ENCODE measurements around the gene PROP1.
A peak's percentile ranks its signal among the peaks of the same experiment; 100 is the strongest.
"Not testable (repeated sequence)": the region's sequence is repeated elsewhere in the genome, so short reads cannot be mapped to it uniquely, and the experiment has no call there.

The PROP1 gene

DNA sequence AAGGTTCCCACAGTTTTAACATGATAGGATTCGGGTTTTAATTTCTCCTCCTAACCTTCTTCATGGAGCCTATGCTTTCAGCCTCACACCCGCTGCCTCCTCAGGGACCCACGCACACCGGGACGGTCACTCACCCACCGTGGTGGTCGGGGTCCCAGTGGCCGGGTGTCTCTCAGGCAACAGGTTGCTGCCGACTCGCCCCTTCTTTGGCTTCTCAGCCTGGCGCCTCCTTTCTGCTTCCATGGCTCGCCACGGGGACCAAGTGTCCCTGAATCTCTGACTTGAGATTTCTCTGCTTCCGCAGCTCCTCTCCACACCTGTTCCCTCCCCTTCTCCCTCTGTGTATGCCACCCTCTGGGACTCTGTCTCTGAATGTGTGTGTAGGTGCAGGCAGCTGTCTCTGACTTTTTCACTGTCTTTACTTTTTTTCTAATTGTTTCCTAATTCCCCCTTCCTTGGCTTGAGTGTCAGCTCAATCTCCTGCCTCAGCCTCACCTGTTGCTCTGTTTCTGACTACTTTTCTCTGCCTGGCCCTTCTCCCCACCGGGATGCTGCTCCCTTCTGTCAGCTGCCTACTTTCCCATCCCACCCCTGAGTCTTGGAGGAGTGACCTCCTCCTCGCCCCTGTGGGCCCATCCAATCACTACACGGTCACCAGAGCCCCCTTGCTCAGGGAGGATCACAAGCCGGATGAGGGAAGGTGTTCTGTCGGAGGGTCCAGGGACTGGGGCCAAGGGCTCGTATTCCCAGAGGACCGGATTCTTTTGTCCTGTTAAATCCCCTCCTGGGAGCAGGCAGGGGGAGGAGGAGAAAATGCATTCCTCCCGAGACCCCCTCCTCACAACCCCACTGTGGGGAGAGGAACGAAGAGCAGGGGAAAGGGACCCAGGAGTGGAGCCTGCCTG lies at the start of gene PROP1:
Gene PROP1, minus strand, starts transcription at position 552 of the 905 bp plus-strand sequence. Its CDS starts 309 bp downstream, at position 243.
- no peak for DNase-seq (ENCODE audit: low read depth, low spot score)

GRCh38 chr5:178019379-178020030 lies 23.5 kb upstream of the PROP1 start:
- DNase-seq (ENCODE audit: low read depth, low spot score): not testable (repeated sequence)

DNA sequence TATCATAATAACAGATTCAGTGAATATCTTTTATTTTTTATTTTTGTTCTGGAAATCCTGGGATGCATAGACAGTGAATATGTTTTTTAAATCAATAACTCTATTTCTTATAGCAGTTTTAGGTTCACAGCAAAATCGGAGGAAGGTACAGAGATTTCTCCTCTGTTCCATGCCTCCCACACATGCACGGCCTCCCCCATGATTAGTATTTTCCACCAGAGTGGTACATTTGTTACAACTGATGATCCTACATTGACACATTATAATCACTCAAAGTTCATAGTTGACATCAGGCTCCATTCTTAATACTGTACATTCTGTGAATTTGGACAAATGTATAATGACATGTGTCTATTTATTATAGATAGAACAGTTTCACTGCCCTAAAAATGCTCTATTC lies 16.7 kb upstream of the PROP1 start:
- not testable (repeated sequence) for DNase-seq (ENCODE audit: low read depth, low spot score)

DNA sequence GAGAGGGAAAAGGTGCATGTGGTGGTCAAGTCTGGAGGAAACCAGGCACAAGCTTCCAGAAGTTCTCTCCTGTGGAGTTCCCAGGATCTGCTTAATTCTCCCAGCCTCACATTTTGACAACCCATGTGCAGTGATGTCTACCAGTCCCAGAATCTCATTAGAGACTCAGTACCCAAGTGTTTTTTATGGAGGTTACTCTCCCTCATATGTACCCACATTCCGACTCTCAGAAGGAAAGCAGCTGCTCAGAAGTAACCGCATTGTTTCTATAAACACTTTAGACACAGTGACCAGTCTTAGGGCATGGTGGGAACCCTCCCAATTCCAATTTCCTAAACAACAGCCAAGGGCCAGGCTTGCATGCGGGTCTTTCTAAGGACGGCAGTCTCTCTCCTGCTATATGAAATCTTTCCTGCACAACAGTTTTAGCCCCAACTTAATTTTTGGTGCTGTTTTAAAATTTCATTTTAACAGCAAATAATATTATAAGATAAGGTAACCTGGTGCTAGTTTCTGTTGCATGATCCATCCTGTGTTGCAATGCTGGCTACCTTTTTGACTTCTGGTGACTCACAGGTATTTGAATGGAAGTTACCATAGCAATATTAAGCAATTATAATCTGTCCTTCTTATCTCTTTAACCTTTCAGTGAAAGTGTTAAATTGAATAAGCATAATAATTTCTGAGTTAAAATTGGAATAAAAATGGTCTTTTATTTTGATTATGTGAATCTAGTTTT lies 15.9 kb upstream of the PROP1 start:
- not testable (repeated sequence) for DNase-seq (ENCODE audit: low read depth, low spot score)

- not testable (repeated sequence) for DNase-seq (ENCODE audit: low read depth, low spot score)
Observed at GRCh38 chr5:178007272-178007671, 11.2 kb upstream of the PROP1 start.

DNA sequence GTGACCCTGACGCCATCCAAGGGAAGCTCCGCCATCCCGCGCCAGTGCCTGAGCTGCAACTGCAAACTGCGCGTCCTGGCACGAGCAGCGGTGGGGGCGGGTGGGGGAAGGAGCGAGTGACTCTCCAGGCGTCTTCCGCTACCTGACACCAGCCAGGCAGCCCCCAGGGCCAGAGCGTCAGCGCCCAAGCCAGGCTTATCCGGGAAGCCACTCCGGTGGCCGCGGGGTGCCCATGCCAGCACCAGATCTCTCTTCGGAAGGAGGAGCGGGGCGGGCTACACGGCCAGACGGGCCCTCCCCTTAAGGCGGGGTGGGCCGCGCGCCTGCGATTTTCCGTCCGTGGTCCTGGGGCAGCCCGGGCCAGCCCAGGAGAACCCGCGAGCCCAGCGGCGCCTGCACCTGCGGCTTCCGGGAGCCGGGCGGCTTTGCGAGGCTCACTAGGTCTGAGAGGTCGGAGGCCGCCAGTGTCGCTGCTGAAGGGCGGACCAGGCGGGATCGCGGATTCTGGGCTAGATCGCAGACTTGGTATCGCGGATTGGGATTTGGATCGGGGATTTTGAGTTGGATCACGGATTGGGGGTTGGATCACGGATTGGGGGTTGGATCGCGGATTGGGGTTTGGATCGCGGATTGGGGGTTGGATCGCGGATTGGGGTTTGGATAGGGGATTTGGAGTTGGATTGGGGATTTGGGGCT lies 10.6 kb upstream of the PROP1 start:
- not testable (repeated sequence) for DNase-seq (ENCODE audit: low read depth, low spot score)

DNA sequence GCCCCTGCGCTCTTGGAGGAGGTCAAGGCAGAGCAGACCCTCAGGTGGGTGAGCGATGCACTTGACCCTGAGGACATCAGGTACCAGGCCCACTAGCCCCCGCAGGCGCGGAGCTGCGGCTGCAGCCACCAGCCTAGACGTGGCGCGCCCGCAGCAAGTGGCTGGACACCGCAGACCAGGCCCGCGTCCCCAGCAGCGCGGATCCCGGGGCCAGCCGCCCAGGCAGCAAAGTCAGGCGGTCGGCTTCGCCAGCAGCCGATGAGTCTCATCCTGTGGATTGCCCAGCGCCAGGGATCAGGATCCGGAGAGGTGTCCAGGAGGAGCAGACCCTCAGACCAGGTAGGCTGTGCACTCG lies 10.1 kb upstream of the PROP1 start:
- not testable (repeated sequence) for DNase-seq (ENCODE audit: low read depth, low spot score)

GRCh38 chr5:177997846-177998245 lies 1.8 kb upstream of the PROP1 start:
- no peak for DNase-seq (ENCODE audit: low read depth, low spot score)

DNA sequence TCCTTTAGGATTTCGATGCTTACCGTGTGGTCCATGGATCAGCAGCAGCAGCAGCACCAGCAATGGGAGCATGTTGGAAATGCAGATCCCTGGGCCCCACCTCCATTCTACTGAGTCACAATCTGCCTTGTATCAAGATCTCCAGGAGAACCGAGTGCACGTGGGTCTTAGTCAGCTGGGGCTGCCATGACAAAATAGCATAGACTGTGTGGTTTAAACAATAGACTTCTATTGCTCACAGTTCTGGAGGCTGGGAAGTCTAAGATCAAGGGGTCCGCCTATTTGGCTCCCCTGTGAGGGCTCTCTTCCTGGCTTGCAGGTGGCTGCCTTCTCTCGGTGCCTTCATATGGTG lies 1.3 kb upstream of the PROP1 start:
- no peak for DNase-seq (ENCODE audit: low read depth, low spot score)

GRCh38 chr5:177996660-177997318 lies 747 bp upstream of the PROP1 start:
- no peak for DNase-seq (ENCODE audit: low read depth, low spot score)

- no peak for DNase-seq (ENCODE audit: low read depth, low spot score)
Observed at GRCh38 chr5:177994561-177995190, 1.4 kb downstream of the PROP1 start.

DNA sequence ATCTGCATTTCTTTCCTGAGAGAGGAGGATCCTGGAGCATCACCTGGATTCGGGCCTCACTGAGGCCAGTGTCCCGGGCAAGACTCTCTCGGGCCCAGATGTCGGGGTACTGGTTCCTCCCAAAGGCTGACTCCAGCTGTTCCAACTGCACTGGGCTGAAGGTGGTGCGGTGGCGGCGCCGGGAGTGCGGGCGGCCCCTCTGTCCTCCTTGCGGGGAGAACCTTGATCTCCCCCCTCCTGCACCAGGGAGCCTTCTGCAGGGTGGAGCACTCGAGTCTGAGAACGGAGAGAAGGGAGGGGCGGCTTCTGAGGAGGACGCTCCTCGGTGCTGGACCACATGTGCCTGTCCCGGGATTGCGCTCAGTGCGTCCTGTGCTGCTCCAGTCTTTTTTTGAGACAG lies 2.0 kb downstream of the PROP1 start:
- no peak for DNase-seq (ENCODE audit: low read depth, low spot score)

GRCh38 chr5:177992466-177992865 lies 3.6 kb downstream of the PROP1 start:
- DNase-seq (ENCODE audit: low read depth, low spot score): no peak

DNA sequence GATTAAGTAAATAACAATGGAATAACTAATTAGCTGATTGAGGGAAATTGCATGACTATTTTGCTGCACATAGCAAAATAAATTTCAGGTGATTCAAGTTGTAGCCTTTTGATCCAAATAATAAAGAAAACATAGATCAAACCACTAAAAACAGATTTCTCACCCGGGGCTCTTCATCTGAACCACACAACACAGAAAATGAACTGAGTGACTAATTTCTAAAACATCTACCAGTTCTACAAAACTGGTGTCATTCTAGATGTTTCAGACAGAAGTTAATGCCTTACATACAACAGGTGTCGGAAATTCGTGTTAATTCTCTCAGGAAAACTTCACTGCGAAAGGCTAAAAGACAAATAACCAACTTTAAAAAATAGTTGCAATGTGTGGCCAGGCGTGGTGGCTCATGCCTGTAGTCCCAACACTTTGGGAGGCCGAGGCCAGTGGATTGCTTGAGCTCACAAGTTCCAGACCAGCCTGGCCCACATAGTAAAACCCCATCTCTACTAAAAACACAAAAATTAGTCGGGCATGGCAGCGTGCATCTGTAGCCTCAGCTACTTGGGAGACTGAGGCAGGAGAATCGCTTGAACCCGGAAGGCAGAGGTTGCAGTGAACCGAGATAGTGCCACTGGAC lies 6.9 kb downstream of the PROP1 start:
- no peak for DNase-seq (ENCODE audit: low read depth, low spot score)

DNA sequence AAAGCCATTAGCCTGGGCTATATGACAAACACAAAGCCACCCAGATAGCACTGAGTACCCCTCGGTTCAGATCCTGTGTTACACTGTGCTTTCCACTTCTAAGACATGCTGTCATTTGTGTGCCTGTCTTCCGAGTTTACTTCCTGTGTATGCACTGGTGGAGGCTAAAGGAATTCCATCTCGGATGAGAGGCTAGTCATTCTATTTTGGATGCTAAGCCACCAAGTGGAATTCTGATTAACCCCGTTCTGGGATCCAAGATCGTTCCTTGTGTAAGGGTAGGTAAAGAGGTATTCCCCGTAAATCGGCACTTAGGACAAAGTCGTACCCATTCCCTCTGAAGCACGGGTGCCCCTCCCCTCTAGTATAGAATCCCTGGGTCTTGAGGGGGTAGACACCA lies 8.7 kb downstream of the PROP1 start:
- no peak for DNase-seq (ENCODE audit: low read depth, low spot score)

- DNase-seq (ENCODE audit: low read depth, low spot score): no peak
Observed at GRCh38 chr5:177985430-177986040, 10.5 kb downstream of the PROP1 start.

- DNase-seq (ENCODE audit: low read depth, low spot score): peak; percentile 17
Observed at GRCh38 chr5:177984584-177985206, 11.3 kb downstream of the PROP1 start.

DNA sequence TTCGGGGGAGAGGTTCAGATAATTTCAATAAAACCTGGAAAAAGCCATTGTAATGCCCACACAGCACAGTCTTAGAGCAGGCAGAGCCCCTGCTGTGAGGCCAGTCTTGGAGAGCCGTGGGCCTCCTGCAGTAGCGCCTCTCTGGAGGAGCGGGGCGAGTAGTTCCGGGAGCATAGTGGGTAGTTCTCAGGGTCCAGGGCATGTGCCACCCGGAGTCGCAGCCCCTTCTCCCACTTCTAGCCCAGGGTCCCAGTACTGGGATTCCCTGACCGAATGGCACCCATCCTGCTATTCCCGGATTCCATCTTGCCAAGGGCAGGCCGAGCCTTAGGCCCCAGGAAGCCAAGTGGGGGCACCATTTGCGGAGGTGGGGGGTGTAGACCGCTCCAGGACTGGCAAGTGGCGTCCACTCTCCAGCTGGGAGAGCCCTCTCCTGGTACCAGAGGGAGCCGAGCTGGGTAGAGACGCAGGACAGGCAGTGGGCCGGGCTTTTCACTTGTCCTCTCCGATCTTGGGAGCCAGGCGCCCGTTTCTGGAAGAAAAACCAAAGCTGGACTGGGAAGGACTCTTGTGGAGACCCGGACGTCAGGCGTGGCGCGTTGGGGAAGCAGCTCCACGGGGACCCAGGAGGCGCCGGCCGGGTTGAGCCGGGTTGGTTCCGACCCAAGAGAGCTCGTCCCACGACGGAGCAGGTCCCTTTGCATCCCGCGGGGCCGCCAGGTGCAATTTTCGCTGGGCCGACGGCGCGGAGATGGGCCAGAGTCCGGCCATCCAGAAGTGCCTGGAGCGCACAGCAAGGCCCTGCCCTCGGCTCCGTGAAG lies 12.1 kb downstream of the PROP1 start:
- DNase-seq (ENCODE audit: low read depth, low spot score): no peak

All from astrocyte of the hippocampus (primary cell).